Subcutaneous adipose tissue (tissue), 4 donors: Measurements from ENCODE around the gene GSTA4. TPM values are rescaled to one million over a fixed set of nuclear protein-coding genes. Genes with fewer than 3 reads are reported as not detected.

Experiments
- total RNA-seq, 4 donors: library from RNA; depleted of rRNA; stranded (reverse); fragments of >200 nt; gene quantifications; one replicate each; pipeline ENCODE4 v1.1.0, GENCODE V29; 2016
- TF ChIP-seq, protein P1 (sequence below): fragments of 450-650 bp; IDR thresholded peaks from one replicate; pipeline ENCODE4 v1.5.1; 2016; ENCODE audit warnings: low read depth, mild to moderate bottlenecking, control low read depth, antibody characterized with exemption, moderate library complexity

Gene GSTA4
- total RNA-seq, 4 donors from 2014 or later = 19.8 to 30.5 (median 24.8) TPM

DNA sequence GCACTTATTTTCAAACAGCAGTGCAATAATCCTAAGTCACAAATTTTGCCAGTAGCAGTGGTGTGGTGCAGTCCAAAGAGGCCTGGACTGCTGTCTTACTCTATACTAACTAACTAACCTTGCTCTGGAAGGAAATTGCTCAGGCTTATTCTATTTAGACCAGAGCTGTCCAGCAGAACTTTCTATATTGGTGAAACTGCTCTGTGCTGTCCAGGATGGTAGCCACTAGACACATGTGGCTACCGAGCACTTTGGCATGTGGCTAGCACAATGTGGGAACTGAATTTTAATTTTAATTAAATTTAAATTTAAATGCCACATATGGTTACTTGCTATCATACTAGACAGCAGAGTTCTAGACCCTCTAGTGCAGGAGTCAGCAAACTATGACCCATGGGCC lies 43.1 kb upstream of the GSTA4 start:
- TF ChIP-seq, protein P1, sequence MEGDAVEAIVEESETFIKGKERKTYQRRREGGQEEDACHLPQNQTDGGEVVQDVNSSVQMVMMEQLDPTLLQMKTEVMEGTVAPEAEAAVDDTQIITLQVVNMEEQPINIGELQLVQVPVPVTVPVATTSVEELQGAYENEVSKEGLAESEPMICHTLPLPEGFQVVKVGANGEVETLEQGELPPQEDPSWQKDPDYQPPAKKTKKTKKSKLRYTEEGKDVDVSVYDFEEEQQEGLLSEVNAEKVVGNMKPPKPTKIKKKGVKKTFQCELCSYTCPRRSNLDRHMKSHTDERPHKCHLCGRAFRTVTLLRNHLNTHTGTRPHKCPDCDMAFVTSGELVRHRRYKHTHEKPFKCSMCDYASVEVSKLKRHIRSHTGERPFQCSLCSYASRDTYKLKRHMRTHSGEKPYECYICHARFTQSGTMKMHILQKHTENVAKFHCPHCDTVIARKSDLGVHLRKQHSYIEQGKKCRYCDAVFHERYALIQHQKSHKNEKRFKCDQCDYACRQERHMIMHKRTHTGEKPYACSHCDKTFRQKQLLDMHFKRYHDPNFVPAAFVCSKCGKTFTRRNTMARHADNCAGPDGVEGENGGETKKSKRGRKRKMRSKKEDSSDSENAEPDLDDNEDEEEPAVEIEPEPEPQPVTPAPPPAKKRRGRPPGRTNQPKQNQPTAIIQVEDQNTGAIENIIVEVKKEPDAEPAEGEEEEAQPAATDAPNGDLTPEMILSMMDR = no peak

DNA sequence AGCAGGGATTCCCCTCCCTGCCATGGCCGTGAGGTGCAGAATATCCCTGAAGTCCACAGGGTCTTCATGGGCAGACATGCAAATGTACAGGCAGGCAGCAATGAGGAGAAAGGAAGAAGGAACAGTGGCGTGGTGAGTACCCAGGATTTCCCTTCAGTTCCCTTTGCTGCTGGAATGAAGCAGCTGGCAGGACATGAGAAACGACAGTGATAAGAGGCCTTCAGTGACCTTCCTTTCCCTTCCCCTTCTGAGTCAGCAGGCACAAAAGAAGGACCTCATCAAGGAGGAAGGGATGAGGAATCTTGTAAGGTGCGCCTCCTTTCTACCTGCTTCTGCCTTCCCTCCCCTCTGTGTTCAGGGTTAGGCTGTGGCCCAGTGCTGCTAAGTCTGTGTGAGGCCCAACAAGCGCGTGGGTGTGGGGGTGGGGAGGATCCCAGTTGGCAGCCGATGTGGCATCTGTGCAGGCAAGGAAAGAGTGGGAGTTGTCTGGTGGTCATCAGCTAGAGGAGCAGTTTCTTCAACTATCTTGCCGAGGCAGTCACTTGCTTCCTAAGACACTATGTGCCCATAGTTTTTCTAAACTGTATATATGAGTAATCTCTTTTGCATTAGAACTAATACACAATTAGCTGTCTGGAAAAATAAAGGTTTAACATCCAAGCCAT lies 40.6 kb upstream of the GSTA4 start:
- TF ChIP-seq, protein P1 = no peak

DNA sequence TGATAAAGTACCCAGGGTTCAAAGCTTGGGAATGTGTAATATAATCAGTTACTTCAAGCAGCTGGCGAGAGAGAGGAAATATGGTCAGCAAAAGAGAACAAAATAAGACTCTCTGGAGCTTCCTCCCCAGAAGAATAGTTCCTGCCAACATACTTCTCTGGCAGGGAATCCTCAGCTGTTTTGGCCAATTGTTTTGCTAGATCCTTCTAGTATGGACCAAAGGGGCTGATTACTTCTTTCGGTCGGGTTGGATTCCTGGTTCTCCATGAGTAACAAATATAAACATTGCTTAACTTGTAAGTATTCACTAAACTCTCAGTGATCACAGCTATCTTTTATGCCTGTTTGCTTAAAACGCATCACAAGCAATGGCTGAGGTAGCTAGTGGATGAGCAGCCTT lies 38.7 kb upstream of the GSTA4 start:
- TF ChIP-seq, protein P1 = no peak

DNA sequence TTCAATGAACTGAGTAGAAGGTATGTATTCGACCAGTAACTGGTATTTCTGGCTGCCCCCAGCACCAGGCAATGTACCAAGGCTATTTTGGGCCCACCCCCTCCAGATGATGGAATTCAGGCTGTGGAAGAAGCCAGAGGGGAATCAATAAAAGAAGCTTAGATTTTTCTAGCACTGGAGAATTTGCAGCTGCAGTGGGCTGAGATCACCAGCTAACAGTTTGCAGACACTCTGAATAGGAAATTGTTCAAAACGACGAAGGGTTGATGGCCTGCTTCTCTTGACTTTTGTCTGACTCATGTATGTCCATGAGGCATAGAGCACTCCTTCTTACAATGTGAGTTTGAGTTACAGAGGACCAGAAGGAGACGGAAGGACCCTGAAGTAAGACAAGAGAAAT lies 37.8 kb upstream of the GSTA4 start:
- TF ChIP-seq, protein P1 = no peak

DNA sequence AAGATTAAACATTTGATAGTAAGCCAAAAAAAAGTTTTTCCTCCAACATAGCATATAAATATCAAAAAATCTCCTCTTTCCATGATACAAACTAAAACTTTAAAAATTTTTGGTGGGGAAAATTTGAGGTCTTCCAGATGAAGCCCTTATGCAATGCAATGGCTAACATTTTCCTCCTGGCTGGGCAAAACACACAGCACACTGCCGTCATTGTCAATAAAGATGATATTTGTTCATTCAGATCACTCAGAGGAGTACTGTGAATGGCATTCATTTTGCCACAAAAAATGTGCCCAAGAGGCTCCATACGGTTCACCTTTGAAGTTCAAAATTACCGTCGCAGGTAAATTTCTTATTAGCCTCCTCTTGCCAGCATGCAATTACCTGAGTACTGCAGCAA lies 36.2 kb upstream of the GSTA4 start:
- TF ChIP-seq, protein P1 = no peak

DNA sequence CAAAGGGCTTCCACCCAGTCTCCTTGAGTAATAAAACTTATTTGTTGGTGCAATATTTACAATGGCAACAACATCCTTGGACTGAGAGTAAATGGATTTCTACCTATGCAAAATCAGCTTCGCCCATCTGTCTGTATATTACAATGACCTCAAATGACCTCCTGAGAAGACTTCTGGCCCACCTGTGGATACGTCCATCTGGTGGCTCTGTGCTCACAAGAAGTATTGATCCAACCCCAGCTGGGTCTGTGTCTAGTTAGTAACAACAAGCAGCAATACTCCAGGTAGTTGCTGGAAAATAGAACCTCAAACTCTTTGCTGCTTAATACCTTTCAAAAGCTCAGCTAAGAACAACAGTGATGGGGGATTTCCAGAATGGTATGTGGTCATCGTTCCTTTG lies 34.7 kb upstream of the GSTA4 start:
- TF ChIP-seq, protein P1 = no peak

DNA sequence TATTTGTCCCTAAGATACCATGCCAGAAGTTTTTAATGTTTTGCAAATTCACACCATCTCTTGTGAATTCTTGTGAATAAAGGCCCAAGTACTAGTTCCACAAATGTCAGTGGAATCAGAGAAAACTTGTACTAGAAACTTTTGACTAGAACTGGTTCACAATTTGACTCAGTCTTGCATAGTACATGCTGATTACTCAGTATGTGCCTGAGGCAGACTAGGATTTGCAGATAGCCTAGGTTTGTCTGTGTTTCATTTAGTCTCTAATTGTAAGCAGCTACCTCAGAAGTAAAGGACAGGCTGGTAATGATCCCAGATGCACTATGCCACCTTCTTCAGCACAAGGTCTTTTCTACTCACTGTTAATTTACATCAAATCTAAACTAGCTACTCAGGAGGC lies 34.2 kb upstream of the GSTA4 start:
- TF ChIP-seq, protein P1 = no peak
